ENCODE results near the gene SPCS2.

SPCS2 gene

DNA sequence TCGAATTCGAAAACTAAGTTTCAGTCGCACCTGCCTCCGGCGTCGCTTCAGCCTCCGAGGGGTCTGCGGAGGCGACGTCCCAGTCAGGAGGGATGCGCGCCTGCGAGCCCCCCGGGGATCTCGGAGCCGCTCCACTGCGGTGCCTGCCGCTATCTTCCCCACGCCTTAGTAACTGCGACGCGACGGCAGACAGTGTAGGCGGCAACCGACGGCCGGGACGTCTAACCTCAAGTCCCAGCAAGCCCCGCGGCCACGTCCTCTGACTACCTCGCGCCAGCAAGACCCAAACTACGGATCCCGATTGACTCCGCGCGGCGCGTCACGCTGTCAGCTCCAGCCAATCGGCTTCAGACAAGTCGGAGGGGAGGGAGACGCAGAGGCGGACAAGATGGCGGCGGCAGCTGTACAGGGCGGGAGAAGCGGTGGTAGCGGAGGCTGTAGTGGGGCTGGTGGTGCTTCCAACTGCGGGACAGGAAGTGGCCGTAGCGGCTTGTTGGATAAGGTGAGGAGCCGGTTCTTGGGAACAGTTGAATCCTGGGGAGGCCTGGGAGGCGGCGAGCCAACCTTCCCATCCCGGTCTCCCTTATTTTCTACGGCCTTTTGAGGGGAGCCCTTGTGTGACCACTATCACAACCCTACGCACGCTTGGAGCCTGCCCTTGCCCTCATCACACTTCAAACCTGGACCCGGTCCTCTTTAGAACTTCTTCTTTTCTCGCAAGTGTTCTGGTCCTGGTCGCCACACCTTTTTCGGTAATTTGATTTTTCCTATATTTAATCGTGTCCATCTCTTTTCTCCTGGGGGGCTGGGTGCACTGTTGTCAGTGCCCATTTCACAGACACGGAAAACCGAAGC, at the start of gene SPCS2, which contains the start of gene XRRA1:
Gene SPCS2 (plus strand): TSS at position 369 of the 855 bp plus-strand sequence. CDS start 20 bp downstream, at position 389.
Gene XRRA1 (minus strand): TSS at position 194 of the 855 bp plus-strand sequence. CDS start 8,213 bp downstream, outside the sequence.
- in situ Hi-C loops (cut with HindIII; ENCODE audit: low sequenced_read_pairs) = no loop called here

DNA sequence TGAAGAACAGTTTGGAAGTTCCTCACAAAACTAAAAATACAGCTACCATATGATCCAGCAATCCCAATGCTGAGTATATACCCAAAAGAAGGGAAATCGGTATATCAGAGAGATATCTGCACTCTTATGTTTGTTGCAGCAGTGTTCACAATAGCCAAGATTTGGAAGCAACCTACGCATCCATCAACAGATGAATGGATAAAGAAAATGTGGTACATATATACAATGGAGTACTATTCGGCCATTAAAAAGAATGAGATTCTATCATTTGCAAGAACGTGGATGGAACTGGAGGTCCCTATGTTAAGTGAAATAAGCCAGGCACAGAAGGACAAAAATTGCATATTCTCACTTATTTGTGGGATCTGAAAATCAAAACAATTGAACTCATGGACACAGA, 46.7 kb upstream of the SPCS2 start:
- in situ Hi-C loops (cut with HindIII; ENCODE audit: low sequenced_read_pairs) = no loop called here

DNA sequence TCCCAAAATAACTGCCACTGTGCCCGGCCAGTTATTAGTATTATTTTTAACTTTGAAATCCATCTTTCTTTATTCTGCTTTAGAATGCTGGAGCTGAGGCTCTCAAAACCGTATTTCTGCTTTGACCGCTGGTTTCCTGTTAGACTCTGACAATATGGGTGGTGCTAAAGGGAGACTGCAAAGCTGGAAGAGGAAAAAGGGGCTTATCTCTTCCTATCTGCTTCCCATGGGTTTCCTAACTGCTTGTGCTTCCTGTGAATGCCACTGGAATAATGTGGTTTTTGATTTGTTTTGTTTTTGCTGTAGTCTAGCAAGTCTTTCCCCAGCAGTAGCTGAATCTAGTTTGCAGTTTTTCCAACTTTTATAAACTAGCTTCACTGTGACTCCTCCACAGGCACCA, 43.7 kb upstream of the SPCS2 start:
- in situ Hi-C loops (cut with HindIII; ENCODE audit: low sequenced_read_pairs) = loop anchor here (5.0 kb wide), 1 partner anchor 107 kb away; no protein-coding TSS in a partner anchor

DNA sequence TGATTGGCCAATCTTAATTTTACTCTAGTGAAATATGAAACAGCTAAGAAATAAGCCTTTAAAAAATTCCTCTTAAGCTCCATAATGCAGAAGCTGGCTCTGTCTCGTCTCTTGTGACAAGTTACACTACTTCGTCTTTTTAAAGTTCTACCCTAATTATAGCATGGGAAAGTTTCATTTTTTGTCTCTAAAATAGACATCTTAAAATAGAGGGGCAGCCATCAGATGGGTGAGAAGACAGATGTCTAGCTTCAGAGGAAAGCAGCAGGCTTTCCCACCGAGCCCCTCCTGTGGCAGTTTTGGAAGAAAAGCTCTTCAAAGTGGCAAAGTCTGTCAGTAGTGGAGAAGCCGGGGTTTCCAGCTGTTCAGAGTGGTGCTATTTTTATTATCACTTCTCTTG, 39.7 kb upstream of the SPCS2 start:
- in situ Hi-C loops (cut with HindIII; ENCODE audit: low sequenced_read_pairs) = loop anchor here (5.0 kb wide), 1 partner anchor 103 kb away; no protein-coding TSS in a partner anchor

DNA sequence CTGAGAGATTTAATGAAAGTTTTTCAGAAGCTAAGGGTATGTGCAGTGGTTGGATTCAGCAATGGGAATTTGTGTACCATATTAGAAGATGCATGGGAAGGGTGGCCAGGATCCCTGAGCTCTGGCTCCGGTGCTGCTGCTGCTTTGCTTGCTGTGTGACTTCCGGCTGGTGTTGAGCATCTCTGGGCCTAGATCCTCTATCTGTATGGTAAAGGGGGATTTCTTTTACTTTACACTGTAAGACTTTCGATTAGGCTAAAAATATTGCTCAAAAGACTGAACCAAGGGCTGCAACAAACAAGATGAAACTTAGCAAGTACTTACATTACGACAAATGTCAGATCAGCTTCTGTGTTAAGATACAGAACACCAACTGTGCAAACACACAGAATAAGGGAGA, 39.3 kb upstream of the SPCS2 start:
- in situ Hi-C loops (cut with HindIII; ENCODE audit: low sequenced_read_pairs) = loop anchor here (5.0 kb wide), 1 partner anchor 102 kb away; no protein-coding TSS in a partner anchor

DNA sequence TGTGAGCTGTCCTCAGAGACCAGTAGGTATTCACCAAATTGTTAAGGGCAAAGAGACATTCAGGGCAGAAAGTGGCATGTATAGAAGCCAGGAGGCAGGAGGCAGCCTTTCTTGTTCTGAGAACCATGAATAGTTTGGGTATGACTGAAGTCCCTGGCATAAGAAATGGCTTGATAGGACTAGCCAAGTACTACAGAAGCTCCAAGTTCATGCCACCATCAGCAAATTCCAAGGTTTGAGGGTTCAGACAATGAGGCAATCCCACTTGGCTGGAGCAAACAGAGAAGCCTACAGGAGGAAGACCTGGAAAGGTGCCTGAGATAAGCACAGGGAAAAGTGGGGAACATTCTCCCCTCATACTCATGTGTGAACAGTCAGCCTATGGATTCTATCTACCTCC, 25.9 kb upstream of the SPCS2 start:
- in situ Hi-C loops (cut with HindIII; ENCODE audit: low sequenced_read_pairs) = no loop called here

DNA sequence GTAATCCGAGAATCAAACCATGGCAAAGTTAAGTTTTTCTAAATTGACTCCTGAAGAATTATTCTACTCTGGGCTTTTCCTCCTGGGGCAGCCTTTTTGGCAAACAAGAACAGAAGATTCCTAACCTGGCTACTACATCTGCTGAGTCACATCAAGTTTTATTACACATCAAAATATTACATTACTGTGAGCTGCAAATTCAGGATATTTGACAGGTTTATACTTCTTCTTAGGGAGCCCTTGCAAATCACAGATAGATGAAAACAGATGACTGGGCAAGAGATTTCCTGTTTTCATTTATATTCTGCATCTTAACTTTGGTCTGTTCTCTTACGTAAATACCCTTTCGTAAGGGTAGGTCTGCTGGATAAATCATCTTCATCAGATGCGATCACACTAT, 23.8 kb upstream of the SPCS2 start:
- in situ Hi-C loops (cut with HindIII; ENCODE audit: low sequenced_read_pairs) = no loop called here

DNA sequence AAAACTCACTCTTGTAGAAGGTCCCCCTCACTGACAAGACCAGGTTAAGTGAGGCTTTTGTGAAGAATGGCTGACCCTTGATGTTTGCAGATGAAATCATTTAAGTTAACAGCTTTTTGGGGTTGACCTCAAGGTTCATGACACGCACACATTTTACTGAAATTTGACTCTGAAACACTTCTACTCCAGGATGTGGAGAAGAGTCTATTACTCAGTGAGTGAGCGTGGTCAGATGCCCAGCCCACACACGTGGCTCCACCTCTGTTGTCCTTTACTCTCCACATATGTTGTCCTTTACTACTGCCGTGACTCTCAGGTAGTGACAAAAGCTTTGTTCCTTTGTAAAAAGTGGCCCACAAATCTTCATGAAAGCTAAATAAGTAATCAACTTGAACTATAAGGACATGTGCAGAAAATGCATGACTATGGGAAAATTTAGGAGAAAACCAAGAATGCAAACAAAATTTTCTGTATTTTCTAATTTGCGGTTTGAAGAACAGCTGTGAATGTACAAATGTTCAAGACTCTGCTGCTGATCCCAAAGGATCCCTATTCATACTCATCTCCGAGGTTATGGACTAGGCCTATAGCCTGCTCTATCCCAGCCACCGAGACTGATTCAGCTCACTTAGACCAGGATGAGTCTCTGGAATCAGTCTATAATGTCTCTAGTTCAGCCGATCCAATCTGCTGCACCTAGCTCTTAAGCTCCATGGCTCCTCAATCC, 22.6 kb upstream of the SPCS2 start:
- in situ Hi-C loops (cut with HindIII; ENCODE audit: low sequenced_read_pairs) = no loop called here

DNA sequence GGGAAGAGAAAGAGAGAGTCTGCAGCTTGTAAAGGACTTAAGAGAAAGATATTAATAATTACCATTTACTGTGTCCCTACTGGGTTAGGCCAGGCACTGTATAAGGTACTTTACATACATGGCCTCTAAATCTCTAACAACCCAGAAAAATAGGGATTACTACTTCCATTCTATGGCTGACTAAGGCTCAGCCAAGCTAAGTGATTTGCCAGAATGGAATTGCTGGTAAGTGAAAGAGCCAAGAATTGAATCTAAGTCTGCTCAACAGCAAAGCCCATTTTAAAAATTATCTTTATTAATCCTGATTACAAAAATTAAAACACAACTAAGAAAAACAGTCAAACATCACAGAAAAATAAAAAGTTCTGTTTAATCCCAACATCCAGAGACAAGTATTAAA, 21.6 kb upstream of the SPCS2 start:
- in situ Hi-C loops (cut with HindIII; ENCODE audit: low sequenced_read_pairs) = no loop called here

DNA sequence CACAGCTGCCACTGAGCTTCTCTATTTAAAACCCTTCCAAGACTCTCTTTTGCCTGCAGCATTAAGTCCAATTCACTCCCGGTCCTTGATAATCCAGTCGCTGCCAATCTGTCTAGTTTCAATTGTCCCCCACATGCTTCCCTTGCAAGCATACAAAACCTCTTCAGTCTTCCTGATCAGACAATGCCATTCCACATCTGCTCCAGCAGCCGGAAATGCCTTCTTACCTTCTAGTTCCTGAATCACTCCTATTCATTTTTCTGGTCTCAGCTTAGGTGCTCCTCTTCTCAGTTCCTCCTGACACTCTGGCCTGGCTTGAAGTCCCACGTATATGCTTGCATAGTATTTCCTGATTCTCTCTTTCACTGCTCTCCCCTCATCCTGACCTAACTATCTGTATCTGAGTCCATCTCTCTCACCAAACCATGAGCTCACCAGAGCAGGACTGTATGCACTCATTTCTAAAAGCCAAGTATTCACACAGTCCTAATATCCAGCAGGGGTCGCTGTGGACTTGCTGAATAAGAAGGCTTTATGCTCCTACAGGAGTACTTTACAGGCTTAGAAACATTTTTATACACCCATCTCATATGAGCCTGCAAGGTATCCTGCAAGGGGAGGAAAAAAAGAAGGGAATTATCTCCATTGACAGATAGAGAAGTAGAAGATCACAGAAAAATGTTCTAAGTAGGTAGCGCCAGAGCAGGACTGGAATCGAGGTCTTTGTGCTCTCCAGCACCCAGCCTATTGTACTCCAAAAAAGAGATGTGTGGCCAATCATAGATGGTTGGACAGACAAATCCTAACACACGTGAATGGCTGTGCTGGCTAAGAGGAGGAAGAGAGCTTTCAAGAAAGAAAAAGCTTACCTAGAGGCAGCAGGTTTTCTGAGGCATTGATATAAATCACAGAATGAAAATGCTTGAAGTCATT, 19.4 kb upstream of the SPCS2 start:
- in situ Hi-C loops (cut with HindIII; ENCODE audit: low sequenced_read_pairs) = loop anchor here (5.0 kb wide), 1 partner anchor 58 kb away; the partner anchor contains the start of gene NEU3

DNA sequence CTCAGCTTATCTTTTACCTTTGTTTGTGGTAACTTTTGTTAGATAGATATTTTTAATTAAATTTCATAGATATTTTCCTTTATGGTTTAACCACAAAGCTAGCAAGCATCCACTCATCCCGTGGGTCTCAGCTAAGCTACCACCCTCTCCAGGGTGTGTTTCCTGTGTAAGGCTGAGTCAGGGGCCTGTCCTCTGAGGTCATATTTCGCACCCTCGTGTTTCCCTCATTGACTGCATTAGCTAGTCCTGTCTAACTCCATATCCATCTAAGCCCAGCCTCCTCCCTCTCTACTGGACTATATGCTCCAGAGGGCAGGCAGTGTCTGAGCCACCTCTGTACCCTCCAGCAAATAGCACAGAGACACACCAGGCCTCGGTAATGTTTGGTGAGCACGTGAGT, 16.9 kb upstream of the SPCS2 start:
- in situ Hi-C loops (cut with HindIII; ENCODE audit: low sequenced_read_pairs) = loop anchor here (5.0 kb wide), 1 partner anchor 55 kb away; the partner anchor contains the start of gene NEU3

DNA sequence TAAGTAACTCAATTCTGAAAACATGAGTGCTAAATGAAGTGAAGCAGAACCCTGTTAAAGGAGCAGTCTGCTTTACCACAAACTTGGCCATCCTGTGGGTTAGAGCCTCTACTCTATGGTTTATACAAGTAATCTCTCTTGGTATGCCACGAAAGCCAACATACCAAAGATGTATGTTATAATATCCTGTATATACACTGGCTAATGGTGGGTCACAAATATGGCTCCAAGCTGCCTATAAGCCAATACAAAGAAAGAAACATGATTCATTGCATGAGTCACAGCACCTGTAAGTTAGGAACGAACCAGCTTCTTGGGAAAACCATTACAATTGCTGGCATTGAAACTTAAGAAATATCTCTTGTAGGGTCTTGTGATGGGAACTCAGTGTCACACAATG, 16.3 kb upstream of the SPCS2 start:
- in situ Hi-C loops (cut with HindIII; ENCODE audit: low sequenced_read_pairs) = loop anchor here (5.0 kb wide), 1 partner anchor 55 kb away; the partner anchor contains the start of gene NEU3

DNA sequence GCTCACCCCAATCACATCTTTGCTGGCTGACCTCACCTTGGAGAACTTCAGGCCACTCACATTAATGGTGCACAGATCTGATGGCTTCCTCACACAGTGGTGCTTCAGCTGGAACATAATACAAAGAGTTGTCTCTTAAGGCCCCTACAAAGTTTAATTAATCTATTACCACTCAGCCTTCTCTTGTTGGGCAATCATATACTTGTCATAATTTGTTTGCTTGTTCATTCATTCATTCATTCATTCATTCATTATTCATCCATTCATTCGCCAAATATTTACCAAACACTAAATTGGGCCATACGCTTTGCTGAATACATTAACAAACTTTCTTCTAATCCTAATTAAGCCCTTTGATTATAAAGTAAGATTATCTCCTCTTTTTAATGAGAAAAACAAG, 15.3 kb upstream of the SPCS2 start:
- in situ Hi-C loops (cut with HindIII; ENCODE audit: low sequenced_read_pairs) = loop anchor here (5.0 kb wide), 1 partner anchor 54 kb away; the partner anchor contains the start of gene NEU3

DNA sequence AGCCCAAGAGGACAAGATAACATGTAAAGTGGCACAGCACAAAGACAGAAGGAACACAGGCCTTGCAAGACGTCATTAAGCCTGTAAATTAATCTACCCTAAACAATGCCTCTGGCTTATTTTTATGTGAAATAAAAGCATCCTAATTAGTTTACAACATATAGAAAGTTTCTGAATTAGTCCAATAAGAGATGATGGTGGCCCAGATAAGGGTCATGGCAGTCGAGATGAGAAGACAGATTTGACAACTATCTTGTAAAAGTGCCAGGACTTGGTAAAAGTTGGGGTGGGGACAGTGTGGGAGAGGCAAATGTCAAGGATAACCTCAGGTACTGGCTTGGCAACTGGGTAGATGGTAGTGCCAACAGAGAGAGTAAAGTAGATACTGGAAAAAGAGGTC, 13.8 kb upstream of the SPCS2 start:
- in situ Hi-C loops (cut with HindIII; ENCODE audit: low sequenced_read_pairs) = loop anchor here (5.0 kb wide), 1 partner anchor 97 kb away; no protein-coding TSS in a partner anchor

DNA sequence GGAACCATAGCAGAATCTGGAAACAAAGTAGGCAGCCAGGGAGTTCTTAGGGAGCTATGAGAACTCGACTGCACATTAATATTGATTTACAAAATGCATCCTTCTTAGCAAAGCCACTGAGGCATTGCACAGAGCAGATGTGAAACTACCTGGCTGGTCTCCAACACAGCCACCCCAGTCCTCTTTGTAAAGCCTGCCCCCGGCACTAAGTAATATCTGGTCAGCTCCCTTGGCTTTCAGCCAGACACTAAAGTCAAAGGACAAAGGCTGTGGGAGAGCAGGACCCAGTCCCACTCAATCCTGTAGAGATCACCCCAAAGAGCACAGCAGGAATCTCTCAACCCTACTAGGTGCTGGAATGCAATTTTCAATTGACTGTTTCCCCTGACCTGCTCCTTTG, 13.0 kb upstream of the SPCS2 start:
- in situ Hi-C loops (cut with HindIII; ENCODE audit: low sequenced_read_pairs) = loop anchor here (5.0 kb wide), 1 partner anchor 96 kb away; no protein-coding TSS in a partner anchor

DNA sequence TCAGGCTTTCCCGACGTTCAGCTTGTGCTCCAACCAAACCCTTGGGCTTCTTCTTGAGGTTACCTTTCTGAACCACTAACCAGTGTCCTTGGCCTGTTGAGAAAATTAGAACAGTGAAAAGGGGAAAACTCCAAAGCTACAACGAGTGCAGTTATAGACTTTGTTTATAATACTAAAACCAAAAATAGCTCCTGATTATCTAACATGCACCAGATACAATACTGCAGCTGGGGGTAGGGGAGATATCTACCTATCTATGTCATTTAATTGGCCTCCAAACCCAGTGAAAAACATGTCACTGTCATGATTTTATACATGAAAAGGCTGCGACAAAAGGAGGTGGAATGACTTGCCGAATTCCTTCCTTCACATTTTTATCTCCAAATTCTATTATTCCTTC, 12.1 kb upstream of the SPCS2 start:
- in situ Hi-C loops (cut with HindIII; ENCODE audit: low sequenced_read_pairs) = loop anchor here (5.0 kb wide), 1 partner anchor 95 kb away; no protein-coding TSS in a partner anchor

DNA sequence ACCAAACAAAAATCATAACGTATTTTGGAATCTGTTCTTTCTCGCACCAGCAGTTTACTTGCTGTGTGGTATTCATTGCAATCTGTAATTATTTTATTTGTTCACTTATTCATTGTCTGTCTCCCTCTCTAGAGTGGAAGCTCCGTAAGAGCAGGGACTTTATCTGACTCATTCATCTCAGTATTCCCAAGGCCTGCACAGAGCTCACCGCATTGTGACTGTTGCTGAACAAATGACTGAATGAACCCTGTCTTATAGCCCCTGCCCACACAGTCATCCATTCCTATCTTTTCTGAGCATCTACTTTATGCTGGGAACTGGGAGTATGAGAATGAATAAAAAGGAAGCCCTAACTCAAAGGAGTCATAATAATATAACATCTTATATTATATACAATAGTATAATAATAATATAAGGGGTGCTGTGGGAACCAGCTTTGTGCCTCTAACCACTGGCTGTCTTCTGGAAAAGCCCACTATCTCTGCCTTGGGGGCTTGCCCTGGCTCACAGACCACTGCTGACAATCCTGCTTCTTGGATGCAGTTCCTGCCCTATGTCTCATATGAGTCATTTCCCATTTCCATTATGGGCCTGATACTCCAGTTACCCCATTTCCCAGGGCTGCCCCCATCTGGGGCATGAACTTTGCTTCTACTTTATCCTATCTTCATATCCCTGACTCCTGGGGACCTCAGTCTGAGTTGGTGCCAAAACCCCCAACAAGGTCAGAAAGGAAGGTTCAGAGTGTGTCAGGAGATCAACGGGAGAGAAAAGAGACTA, 11.2 kb upstream of the SPCS2 start:
- in situ Hi-C loops (cut with HindIII; ENCODE audit: low sequenced_read_pairs) = loop anchor here (5.0 kb wide), 1 partner anchor 94 kb away; no protein-coding TSS in a partner anchor

DNA sequence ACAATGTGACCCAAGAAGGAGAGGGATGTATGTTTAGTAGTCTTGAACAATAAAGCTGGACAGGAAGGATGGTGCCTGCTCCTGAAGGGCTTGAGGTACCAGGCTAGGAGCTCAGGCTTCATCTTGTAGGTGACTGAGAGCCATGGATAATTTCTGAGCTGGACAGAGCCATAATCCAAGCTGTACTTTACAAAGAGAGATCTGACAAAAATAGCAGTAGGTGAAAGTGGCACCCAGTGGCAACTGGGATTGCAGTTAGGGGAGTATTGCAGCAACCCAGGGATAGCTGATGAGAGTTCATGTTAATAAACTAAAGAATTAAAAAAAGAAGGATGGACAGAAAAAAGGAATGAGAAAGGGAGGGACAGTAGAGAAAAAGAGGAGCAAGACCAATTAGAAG, 7.6 kb upstream of the SPCS2 start:
- in situ Hi-C loops (cut with HindIII; ENCODE audit: low sequenced_read_pairs) = no loop called here

DNA sequence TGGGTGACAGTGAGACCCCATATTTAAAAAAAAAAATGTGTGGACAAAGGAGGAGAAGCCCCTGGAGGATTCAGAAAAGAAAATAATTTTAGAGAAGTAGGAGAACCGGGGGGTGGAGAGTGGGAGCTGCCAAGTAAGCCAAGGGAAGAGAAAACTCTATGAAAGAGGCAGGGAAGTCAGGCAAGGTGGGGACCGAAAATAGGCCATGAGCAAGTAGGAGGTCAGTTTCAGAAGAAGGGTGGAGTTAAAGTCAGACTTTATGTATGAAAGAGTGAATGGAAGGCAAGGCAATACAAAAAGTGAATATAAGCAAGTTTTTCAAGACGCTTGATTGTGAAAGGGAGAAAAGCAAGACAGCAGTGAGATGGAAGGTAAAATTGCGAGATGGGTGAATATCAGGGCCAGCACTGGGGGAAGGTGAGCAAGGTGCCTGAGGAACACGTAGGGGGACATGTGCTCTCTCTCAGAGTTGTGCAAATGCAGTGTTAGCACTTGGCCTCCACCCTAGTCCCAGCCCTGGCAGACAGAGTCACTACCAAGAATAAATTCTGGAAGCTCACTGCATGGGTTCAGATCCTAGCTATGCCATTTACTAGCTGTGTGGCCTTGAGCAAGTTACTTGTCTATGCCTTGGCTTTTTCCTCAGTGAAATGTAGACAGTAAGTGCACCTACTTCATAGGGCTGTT, 6.8 kb upstream of the SPCS2 start:
- in situ Hi-C loops (cut with HindIII; ENCODE audit: low sequenced_read_pairs) = no loop called here
